Neural cell (in vitro differentiated cells): ENCODE results near the gene BSCL2.

Experiments used
- CTCF ChIP-seq: fragments of 450-650 bp; IDR thresholded peaks from 2 replicates; pipeline ENCODE4 v1.5.1; 2014; ENCODE audit warnings: antibody characterized with exemption, mild to moderate bottlenecking, moderate library complexity; ENCODE audit not compliant: poor library complexity, severe bottlenecking
- REST ChIP-seq: IDR thresholded peaks from 2 replicates; pipeline ENCODE4 v1.6.1; 2012; ENCODE audit warnings: borderline replicate concordance
- TAF1 ChIP-seq: IDR thresholded peaks from 2 replicates; pipeline ENCODE4 v1.6.1; 2012; ENCODE audit warnings: low read depth

GRCh38 chr11:62645946-62646824, 61.0 kb downstream of the BSCL2 start, which contains the start of gene GANAB:
- TF ChIP-seq TAF1 (peak; percentile 92), CTCF (peak; percentile 13), REST (peak; percentile 79)
